ENCODE results near the gene SIX5. TPM values are rescaled to one million over a fixed set of nuclear protein-coding genes. Genes with fewer than 3 reads are reported as not detected.
A peak's percentile ranks its signal among the peaks of the same experiment; 100 is the strongest.

The SIX5 gene
- total RNA-seq, 1 experiment from 2014 or later, result 38.7 TPM

GRCh38 chr19:45742969-45743368 lies 26.1 kb downstream of the SIX5 start:
- DNase-seq (ENCODE audit: low read depth, low spot score), result no peak
- no peak overlapping the region for H3K4me3 ChIP-seq (ENCODE audit: low read depth in 2 of 2, low read length in 2 of 2)
- H3K27me3 ChIP-seq (ENCODE audit: control insufficient read depth, insufficient read depth, low read length), result no peaks in the 10 kb centered on the region
- in situ Hi-C loops (cut with HindIII; ENCODE audit: low pct_unique_long_range_greater_than_20kb, low sequenced_read_pairs) (no loop called here), intact Hi-C loops (cut with micrococcal nuclease; ENCODE audit: unreplicated experiment) (no loop called here)
- ChIA-PET POLR2A (no interaction called here), CTCF (no interaction called here)
- TF ChIP-seq, protein P1, sequence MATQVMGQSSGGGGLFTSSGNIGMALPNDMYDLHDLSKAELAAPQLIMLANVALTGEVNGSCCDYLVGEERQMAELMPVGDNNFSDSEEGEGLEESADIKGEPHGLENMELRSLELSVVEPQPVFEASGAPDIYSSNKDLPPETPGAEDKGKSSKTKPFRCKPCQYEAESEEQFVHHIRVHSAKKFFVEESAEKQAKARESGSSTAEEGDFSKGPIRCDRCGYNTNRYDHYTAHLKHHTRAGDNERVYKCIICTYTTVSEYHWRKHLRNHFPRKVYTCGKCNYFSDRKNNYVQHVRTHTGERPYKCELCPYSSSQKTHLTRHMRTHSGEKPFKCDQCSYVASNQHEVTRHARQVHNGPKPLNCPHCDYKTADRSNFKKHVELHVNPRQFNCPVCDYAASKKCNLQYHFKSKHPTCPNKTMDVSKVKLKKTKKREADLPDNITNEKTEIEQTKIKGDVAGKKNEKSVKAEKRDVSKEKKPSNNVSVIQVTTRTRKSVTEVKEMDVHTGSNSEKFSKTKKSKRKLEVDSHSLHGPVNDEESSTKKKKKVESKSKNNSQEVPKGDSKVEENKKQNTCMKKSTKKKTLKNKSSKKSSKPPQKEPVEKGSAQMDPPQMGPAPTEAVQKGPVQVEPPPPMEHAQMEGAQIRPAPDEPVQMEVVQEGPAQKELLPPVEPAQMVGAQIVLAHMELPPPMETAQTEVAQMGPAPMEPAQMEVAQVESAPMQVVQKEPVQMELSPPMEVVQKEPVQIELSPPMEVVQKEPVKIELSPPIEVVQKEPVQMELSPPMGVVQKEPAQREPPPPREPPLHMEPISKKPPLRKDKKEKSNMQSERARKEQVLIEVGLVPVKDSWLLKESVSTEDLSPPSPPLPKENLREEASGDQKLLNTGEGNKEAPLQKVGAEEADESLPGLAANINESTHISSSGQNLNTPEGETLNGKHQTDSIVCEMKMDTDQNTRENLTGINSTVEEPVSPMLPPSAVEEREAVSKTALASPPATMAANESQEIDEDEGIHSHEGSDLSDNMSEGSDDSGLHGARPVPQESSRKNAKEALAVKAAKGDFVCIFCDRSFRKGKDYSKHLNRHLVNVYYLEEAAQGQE (IDR thresholded peaks at IDR 0.05; ENCODE audit: insufficient read depth in 1 of 2, low read depth in 2 of 2, low read length in 1 of 2), result no peak
- TF ChIP-seq TCF7L2 (IDR thresholded peaks at IDR 0.05; ENCODE audit: low read depth, low read length), result no peak
- H3K4me1 ChIP-seq (ENCODE audit: control insufficient read depth, insufficient read depth, low read length), result no peaks in the 10 kb centered on the region
- no TSS peak for BruUV-seq (replicated peaks)
- no peaks in the 10 kb centered on the region for H3K36me3 ChIP-seq (ENCODE audit: control insufficient read depth, insufficient read depth, low read length)
- H3K27ac ChIP-seq (ENCODE audit: low read length), result no peak overlapping the region
- H3K9me3 ChIP-seq (ENCODE audit: control insufficient read depth, insufficient read depth, low read depth, low read length), result no peaks in the 10 kb centered on the region
- peak; percentile 38; the same call in 1 of the 2 replicates for ATAC-seq

DNA sequence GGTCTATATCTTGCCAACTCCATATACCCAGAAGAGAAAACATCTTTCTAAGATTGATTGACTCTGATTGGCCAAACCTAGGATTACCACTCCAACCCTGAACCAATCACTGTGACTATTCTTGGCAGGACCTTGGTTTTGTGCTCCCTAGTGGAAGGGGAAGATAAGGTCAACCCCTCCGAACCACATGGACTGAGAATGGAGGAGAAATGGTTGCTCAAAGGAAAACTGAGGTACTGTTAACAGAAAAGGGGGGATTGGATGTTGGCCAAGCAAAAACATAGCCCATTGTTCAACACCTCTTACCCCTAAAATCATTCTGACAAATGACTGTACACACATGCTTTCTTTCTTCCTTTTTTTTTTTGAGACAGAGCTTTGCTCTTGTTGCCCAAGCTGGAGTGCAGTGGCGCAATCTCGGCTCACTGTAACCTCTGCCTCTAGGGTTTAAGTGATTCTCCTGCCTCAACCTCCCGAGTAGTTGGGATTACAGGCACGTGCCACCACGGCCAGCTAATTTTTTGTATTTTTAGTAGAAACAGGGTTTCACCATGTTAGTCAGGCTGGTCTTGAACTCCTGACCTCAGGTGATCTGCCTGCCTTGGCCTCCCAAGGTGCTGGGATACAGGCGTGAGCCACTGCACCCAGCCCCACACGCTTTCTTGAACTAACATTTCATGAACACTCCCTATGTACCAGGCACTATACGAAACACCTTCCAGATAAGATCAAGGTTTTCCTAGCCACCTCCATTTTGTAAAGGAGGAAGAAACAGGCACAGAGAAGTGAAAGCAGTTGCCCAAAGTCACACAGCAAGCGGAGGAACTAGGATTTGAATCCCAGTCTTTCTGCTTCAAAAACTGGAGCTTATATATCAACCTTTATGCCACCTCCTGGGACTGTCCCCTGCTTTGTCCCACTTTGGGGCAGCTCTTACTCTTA lies 29.3 kb downstream of the SIX5 start:
- H3K36me3 ChIP-seq (ENCODE audit: control insufficient read depth, insufficient read depth, low read length), result no peaks in the 10 kb centered on the region
- CTCF ChIA-PET, result interaction anchor here (0.5 to 0.6 kb wide), 2 partner anchors 43 to 115 kb away, joined by 4 to 5 read pairs; partner anchors contain the start of gene DMPK
- no peaks in the 10 kb centered on the region for H3K9me3 ChIP-seq (ENCODE audit: control insufficient read depth, insufficient read depth, low read depth, low read length)
- H3K27ac ChIP-seq (ENCODE audit: low read length), result no peak overlapping the region
- no peaks in the 10 kb centered on the region for H3K27me3 ChIP-seq (ENCODE audit: control insufficient read depth, insufficient read depth, low read length)
- intact Hi-C loops (cut with micrococcal nuclease; ENCODE audit: unreplicated experiment) (no loop called here), in situ Hi-C loops (cut with HindIII; ENCODE audit: low pct_unique_long_range_greater_than_20kb, low sequenced_read_pairs) (no loop called here)
- DNase-seq (ENCODE audit: low read depth, low spot score) (no peak), ATAC-seq (no peak)
- H3K4me1 ChIP-seq (ENCODE audit: control insufficient read depth, insufficient read depth, low read length), result no peaks in the 10 kb centered on the region
- no peak for TF ChIP-seq TCF7L2 (IDR thresholded peaks at IDR 0.05; ENCODE audit: low read depth, low read length)
- no peak for TF ChIP-seq CTCF (IDR thresholded peaks at IDR 0.05)
- TF ChIP-seq POLR2AphosphoS5 (IDR thresholded peaks at IDR 0.05; ENCODE audit: low read depth, low read length), result no peak
- BruUV-seq (replicated peaks), result no TSS peak
- POLR2A ChIA-PET, result no interaction called here
- no peak overlapping the region for H3K4me3 ChIP-seq (ENCODE audit: low read depth in 2 of 2, low read length in 2 of 2)

DNA sequence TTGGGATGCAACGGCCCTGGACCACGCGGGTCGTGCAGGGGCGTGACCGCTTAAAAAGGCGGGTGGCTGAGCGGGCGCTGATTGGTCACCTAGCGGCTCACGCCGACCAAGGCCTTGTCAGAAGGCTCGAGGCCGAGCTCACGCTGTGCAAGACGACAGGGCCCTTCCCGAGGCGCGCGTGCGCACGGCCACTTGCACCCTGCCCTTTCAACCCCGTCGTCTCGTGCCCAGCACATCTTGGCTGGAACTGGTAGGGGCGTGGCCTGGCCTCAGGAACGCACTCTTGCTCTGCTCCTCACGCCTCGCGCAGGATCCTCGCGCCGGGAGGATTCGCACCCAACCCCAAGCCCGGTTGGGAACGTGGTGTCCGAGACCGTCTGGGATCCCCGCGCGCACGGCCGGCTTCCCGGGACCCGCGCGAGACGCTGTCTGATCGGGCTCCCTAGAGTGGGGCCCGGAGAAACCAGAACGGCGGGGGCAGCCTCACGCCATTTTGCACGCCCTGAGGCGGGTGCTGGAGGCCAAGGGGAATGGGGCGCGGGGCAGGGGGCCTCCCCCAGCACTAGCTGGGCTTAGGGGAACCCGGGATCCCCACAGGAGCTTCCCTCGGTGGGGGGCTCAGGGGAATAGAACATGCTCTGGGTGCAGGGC lies 35.8 kb downstream of the SIX5 start, which contains the start of gene MEIOSIN:
MEIOSIN (plus strand) TSS at position 280 of the 651 bp plus-strand sequence. CDS start 1,938 bp downstream, outside the sequence.
- H3K27ac ChIP-seq (ENCODE audit: low read length), result no peak within 1 kb of the TSS
- in situ Hi-C loops (cut with HindIII; ENCODE audit: low pct_unique_long_range_greater_than_20kb, low sequenced_read_pairs) (no loop called here), intact Hi-C loops (cut with micrococcal nuclease; ENCODE audit: unreplicated experiment) (no loop called here)
- POLR2A ChIA-PET, result no interaction called here
- CTCF ChIA-PET, result interaction anchor here (0.6 kb wide), 1 partner anchor 118 kb away, joined by 7 read pairs; no protein-coding TSS in a partner anchor
- TF ChIP-seq POLR2AphosphoS5 (IDR thresholded peaks at IDR 0.05; ENCODE audit: low read depth, low read length) (no peak), SIN3A (IDR thresholded peaks at IDR 0.05; ENCODE audit: borderline replicate concordance, insufficient read depth, low read depth, low read length) (no peak), CTCF (IDR thresholded peaks at IDR 0.05) (no peak), TCF7L2 (IDR thresholded peaks at IDR 0.05; ENCODE audit: low read depth, low read length) (no peak)
- TF ChIP-seq, protein P1 (IDR thresholded peaks at IDR 0.05; ENCODE audit: insufficient read depth in 1 of 2, low read depth in 2 of 2, low read length in 1 of 2), result no peak
- ATAC-seq (no peak), DNase-seq (ENCODE audit: low read depth, low spot score) (no peak)
- no peak within 1 kb of the TSS for H3K4me3 ChIP-seq (ENCODE audit: low read depth in 2 of 2, low read length in 2 of 2)
- H3K27me3 ChIP-seq (ENCODE audit: control insufficient read depth, insufficient read depth, low read length), result no peaks in the 10 kb centered on the region
- H3K4me1 ChIP-seq (ENCODE audit: control insufficient read depth, insufficient read depth, low read length), result no peaks in the 10 kb centered on the region
- BruUV-seq (replicated peaks), result no TSS peak
- peaks cover 2% of the 10 kb centered on the region; the same call in 1 of the 2 replicates for H3K36me3 ChIP-seq (ENCODE audit: control insufficient read depth, insufficient read depth, low read length)
- H3K9me3 ChIP-seq (ENCODE audit: control insufficient read depth, insufficient read depth, low read depth, low read length), result no peaks in the 10 kb centered on the region
